GM23248 (cell line): ENCODE measurements around the gene NFATC3. TPM values are rescaled to one million over a fixed set of nuclear protein-coding genes. Genes with fewer than 3 reads are reported as not detected.

Experiments
- DNase-seq: peaks from one replicate; pipeline ENCODE4 v3.0.0-alpha.2; 2015
- H2AFZ ChIP-seq: fragments of 200-600 bp; sonication (generic); 2 replicates; pipeline ENCODE4 v1.6.1; 2016; ENCODE audit warnings: antibody characterized with exemption
- H3F3A ChIP-seq: fragments of 200-600 bp; sonication (generic); 2 replicates; pipeline ENCODE4 v1.6.1; 2016; ENCODE audit warnings: mild to moderate bottlenecking, antibody characterized with exemption, mixed run types; ENCODE audit not compliant: insufficient read depth
- H3K27ac ChIP-seq: fragments of 200-600 bp; sonication (generic); 2 replicates; pipeline ENCODE4 v1.5.1; 2016; ENCODE audit warnings: mild to moderate bottlenecking
- H3K27me3 ChIP-seq: fragments of 200-600 bp; sonication (generic); replicated peaks from 2 replicates; pipeline ENCODE4 v1.6.1; 2016; ENCODE audit warnings: mild to moderate bottlenecking; ENCODE audit not compliant: insufficient read depth
- H3K36me3 ChIP-seq: fragments of 200-600 bp; sonication (generic); 2 replicates; pipeline ENCODE4 v1.6.1; 2016; ENCODE audit warnings: low read depth, mild to moderate bottlenecking
- H3K4me1 ChIP-seq: fragments of 200-600 bp; sonication (generic); 2 replicates; pipeline ENCODE4 v1.6.1; 2016; ENCODE audit warnings: mild to moderate bottlenecking; ENCODE audit not compliant: insufficient read depth
- H3K4me2 ChIP-seq: fragments of 200-600 bp; sonication (generic); one replicate; pipeline ENCODE4 v1.6.1; 2016; ENCODE audit warnings: mild to moderate bottlenecking; ENCODE audit not compliant: unreplicated experiment
- H3K4me3 ChIP-seq: fragments of 200-600 bp; sonication (generic); 2 replicates; pipeline ENCODE4 v1.5.1; 2016; ENCODE audit warnings: mild to moderate bottlenecking
- H3K79me2 ChIP-seq: fragments of 200-600 bp; sonication (generic); 2 replicates; pipeline ENCODE4 v1.6.1; 2016; ENCODE audit warnings: mild to moderate bottlenecking; ENCODE audit not compliant: insufficient read depth
- H3K9ac ChIP-seq: fragments of 200-600 bp; sonication (generic); 2 replicates; pipeline ENCODE4 v1.6.1; 2016; ENCODE audit warnings: mild to moderate bottlenecking
- H3K9me2 ChIP-seq: fragments of 200-600 bp; sonication (generic); 2 replicates; pipeline ENCODE4 v1.6.1; 2016; ENCODE audit warnings: mixed run types, mild to moderate bottlenecking, moderate library complexity; ENCODE audit not compliant: insufficient read depth
- H3K9me3 ChIP-seq: fragments of 200-600 bp; sonication (generic); one replicate; pipeline ENCODE4 v1.6.1; 2017; ENCODE audit warnings: low read depth
- H4K20me1 ChIP-seq: fragments of 200-600 bp; sonication (generic); 2 replicates; pipeline ENCODE4 v1.6.0; 2016; ENCODE audit not compliant: insufficient read depth
- EZH2 ChIP-seq: fragments of 200-600 bp; sonication (generic); IDR thresholded peaks from 2 replicates; pipeline ENCODE4 v1.6.1; 2018; ENCODE audit warnings: antibody characterized with exemption, mild to moderate bottlenecking; ENCODE audit not compliant: insufficient read depth, poor library complexity, severe bottlenecking
- EZH2phosphoT487 ChIP-seq: fragments of 200-600 bp; sonication (generic); IDR thresholded peaks from 2 replicates; pipeline ENCODE4 v1.6.1; 2018; ENCODE audit warnings: antibody characterized with exemption, moderate library complexity, mild to moderate bottlenecking, low read depth; ENCODE audit not compliant: insufficient read depth
- WGBS, 2 experiments: methylation state at CpG; one replicate each; pipeline ENCODE4 v1.1.6; 2015 to 2017; ENCODE audit warnings: low lambda C conversion rate in 2 of 2, low coverage in 1 of 2; ENCODE audit errors: missing lambda C conversion rate in 2 of 2; 5-methylcytosine and 5-hydroxymethylcytosine counted together
- in situ Hi-C: fragments of 300-500 bp; cut with MboI; formaldehyde crosslinking; loops from 2 replicates; pipeline ENCODE4 v1.15.0; 2020
- polyA plus RNA-seq: library from polyadenylated mRNA; unstranded; fragments of >200 nt; fragmentation: Nextera tagmentation; extraction: Ambion mirVana; gene quantifications from 2 replicates; pipeline ENCODE4 v1.2.1, GENCODE V29; 2016
- total RNA-seq: library from RNA; depleted of rRNA; stranded (reverse); fragments of >200 nt; shearing (Covaris generic); gene quantifications from 2 replicates; pipeline ENCODE4 v1.2.3, GENCODE V29; 2014

The NFATC3 gene
- total and polyA plus RNA-seq, 2 experiments from 2014 or later: 10.2 to 14.2 TPM

- H3K9me3 ChIP-seq: no peaks in the 10 kb centered on the region
- WGBS, 2 experiments: 90 to 91% methylated on average over 3 of the region's 3 CpGs
- H3K9ac ChIP-seq: no peak overlapping the region
- H3K4me1 ChIP-seq: no peaks in the 10 kb centered on the region
- H4K20me1 ChIP-seq: no peaks in the 10 kb centered on the region
- H3K36me3 ChIP-seq: no peaks in the 10 kb centered on the region
- TF ChIP-seq EZH2phosphoT487 (no peak), EZH2 (no peak)
- no peak for DNase-seq
- no peaks in the 10 kb centered on the region for H3K79me2 ChIP-seq
- H3K27ac ChIP-seq: no peak overlapping the region
- in situ Hi-C loops: no loop called here
- H3K4me3 ChIP-seq: no peak overlapping the region
- H3K9me2 ChIP-seq: no peaks in the 10 kb centered on the region
- H3K27me3 ChIP-seq: no peaks in the 10 kb centered on the region
- no peak overlapping the region for H3K4me2 ChIP-seq
- no peaks in the 10 kb centered on the region for H3F3A ChIP-seq
- H2AFZ ChIP-seq: no peak overlapping the region
Measured at GRCh38 chr16:68194251-68194650, 109.1 kb downstream of the NFATC3 start.

GRCh38 chr16:68197250-68197649, 112.1 kb downstream of the NFATC3 start:
- in situ Hi-C loops: no loop called here
- no peak overlapping the region for H3K4me2 ChIP-seq
- H3K27me3 ChIP-seq: no peaks in the 10 kb centered on the region
- H3K79me2 ChIP-seq: no peaks in the 10 kb centered on the region
- WGBS, 2 experiments: 94% methylated on average over 2 of the region's 2 CpGs
- H2AFZ ChIP-seq: no peak overlapping the region
- no peaks in the 10 kb centered on the region for H3F3A ChIP-seq
- no peak overlapping the region for H3K9ac ChIP-seq
- H3K4me1 ChIP-seq: no peaks in the 10 kb centered on the region
- H3K36me3 ChIP-seq: no peaks in the 10 kb centered on the region
- no peak overlapping the region for H3K4me3 ChIP-seq
- DNase-seq: peak; percentile 59
- no peak for TF ChIP-seq EZH2
- TF ChIP-seq EZH2phosphoT487: no peak
- no peaks in the 10 kb centered on the region for H3K9me3 ChIP-seq
- no peaks in the 10 kb centered on the region for H4K20me1 ChIP-seq
- no peaks in the 10 kb centered on the region for H3K9me2 ChIP-seq
- H3K27ac ChIP-seq: no peak overlapping the region

- no peaks in the 10 kb centered on the region for H3K79me2 ChIP-seq
- H3K9me3 ChIP-seq: no peaks in the 10 kb centered on the region
- H3K9ac ChIP-seq: no peak overlapping the region
- no peak for TF ChIP-seq EZH2
- no peak for TF ChIP-seq EZH2phosphoT487
- H3K4me2 ChIP-seq: no peak overlapping the region
- no peak overlapping the region for H3K27ac ChIP-seq
- H2AFZ ChIP-seq: no peak overlapping the region
- peak; percentile 30 for DNase-seq
- in situ Hi-C loops: no loop called here
- H3K4me3 ChIP-seq: no peak overlapping the region
- H3K4me1 ChIP-seq: no peaks in the 10 kb centered on the region
- H4K20me1 ChIP-seq: no peaks in the 10 kb centered on the region
- 38 to 54% methylated on average over 3 of the region's 3 CpGs for WGBS, 2 experiments
- 0 out of 2 replicates have a peak, but pooled peaks cover 3% of the 10 kb centered on the region for H3K9me2 ChIP-seq
- no peaks in the 10 kb centered on the region for H3K36me3 ChIP-seq
- no peaks in the 10 kb centered on the region for H3F3A ChIP-seq
- H3K27me3 ChIP-seq: no peaks in the 10 kb centered on the region
Measured at GRCh38 chr16:68200088-68200783, 115.1 kb downstream of the NFATC3 start.

- Histone ChIP-seq H3F3A (no peaks in the 10 kb centered on the region), H3K27ac (no peak overlapping the region), H3K27me3 (no peaks in the 10 kb centered on the region), H3K4me1 (no peaks in the 10 kb centered on the region), H3K9me2 (0 out of 2 replicates have a peak, but pooled peaks cover 4% of the 10 kb centered on the region), H3K4me3 (no peak overlapping the region), H3K79me2 (no peaks in the 10 kb centered on the region), H3K36me3 (no peaks in the 10 kb centered on the region), H3K4me2 (no peak overlapping the region), H3K9ac (no peak overlapping the region), H3K9me3 (no peaks in the 10 kb centered on the region), H2AFZ (no peak overlapping the region), H4K20me1 (no peaks in the 10 kb centered on the region)
- DNase-seq: no peak
- in situ Hi-C loops: no loop called here
- TF ChIP-seq EZH2: no peak
- no peak for TF ChIP-seq EZH2phosphoT487
Measured at GRCh38 chr16:68202091-68202519, 116.9 kb downstream of the NFATC3 start.
